Measurements from ENCODE around the gene ORAI3.

DNA sequence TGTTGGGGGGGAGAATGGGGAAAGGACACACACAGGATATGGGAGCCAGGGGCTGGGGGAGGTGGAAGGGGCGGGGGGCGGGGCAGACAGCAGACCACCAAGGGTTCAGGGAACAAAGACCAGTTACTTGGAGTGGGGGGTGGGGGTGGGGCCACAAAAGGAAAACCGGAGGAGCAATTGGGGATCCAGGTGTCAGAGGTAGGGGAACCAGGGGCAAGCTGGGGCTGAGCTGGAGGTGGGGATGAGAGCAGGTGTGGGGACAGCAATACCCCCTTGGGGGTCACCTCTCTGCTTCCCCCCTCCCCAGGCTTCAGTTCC lies 1.4 kb upstream of the ORAI3 start:
- TF ChIP-seq FOXM1 (IDR thresholded peaks at IDR 0.05; ENCODE audit: low read depth): no peak
- TF ChIP-seq CHD2 (IDR thresholded peaks at IDR 0.05; ENCODE audit: low read length, partially characterized antibody): no peak
- TF ChIP-seq EZH2phosphoT487 (IDR thresholded peaks at IDR 0.05; ENCODE audit: borderline replicate concordance, low read depth): no peak
- TF ChIP-seq CTCF (IDR thresholded peaks at IDR 0.05): no peak
- TF ChIP-seq MXI1 (IDR thresholded peaks at IDR 0.05; ENCODE audit: low read depth, low read length): no peak
- no peak for TF ChIP-seq RAD21 (IDR thresholded peaks at IDR 0.05; ENCODE audit: low read length)
- TF ChIP-seq SIN3A (IDR thresholded peaks at IDR 0.05; ENCODE audit: borderline replicate concordance, low read depth, low read length): no peak
- TF ChIP-seq POLR2AphosphoS5 (IDR thresholded peaks at IDR 0.05; ENCODE audit: low read depth, low read length): no peak
- no peak for TF ChIP-seq NRF1 (IDR thresholded peaks at IDR 0.05; ENCODE audit: low read depth, low read length)
